Thymus (tissue), 11 donors: ENCODE data around the gene HOXA7. TPM values are rescaled to one million over a fixed set of nuclear protein-coding genes. Genes with fewer than 3 reads are reported as not detected.
A peak's percentile ranks its signal among the peaks of the same experiment; 100 is the strongest.

ENCODE experiments used
- DNase-seq, 9 donors: peaks; one replicate each; pipeline ENCODE4 v3.0.0-alpha.2; 2013; ENCODE audit warnings: low spot score in 9 of 9, low read depth in 6 of 9, missing footprints in 1 of 9
- H3K27ac ChIP-seq, 2 donors: one replicate each; pipeline ENCODE4 v1.5.1; 2013; ENCODE audit warnings: control low read depth in 1 of 2, low read depth in 1 of 2, low read length in 1 of 2, mild to moderate bottlenecking in 1 of 2, moderate library complexity in 1 of 2
- H3K27me3 ChIP-seq, 2 donors: one replicate each; pipeline ENCODE4 v1.5.1; 2013; ENCODE audit warnings: low read length in 1 of 2; ENCODE audit not compliant: control insufficient read depth in 2 of 2, insufficient read depth in 1 of 2
- H3K36me3 ChIP-seq, 2 donors: one replicate each; pipeline ENCODE4 v1.5.1; 2013; ENCODE audit warnings: low read length in 1 of 2, mild to moderate bottlenecking in 1 of 2, moderate library complexity in 1 of 2; ENCODE audit not compliant: control insufficient read depth in 2 of 2, insufficient read depth in 2 of 2
- H3K4me1 ChIP-seq, 2 donors: one replicate each; pipeline ENCODE4 v1.5.1; 2013; ENCODE audit warnings: low read length in 2 of 2; ENCODE audit not compliant: control insufficient read depth in 2 of 2, insufficient read depth in 2 of 2
- H3K4me3 ChIP-seq, 2 donors: one replicate each; pipeline ENCODE4 v1.5.1; 2013; ENCODE audit warnings: low read length in 2 of 2, control low read depth in 1 of 2, mild to moderate bottlenecking in 1 of 2
- H3K9me3 ChIP-seq, 2 donors: one replicate each; pipeline ENCODE4 v1.5.1; 2013; ENCODE audit warnings: low read length in 1 of 2, mild to moderate bottlenecking in 1 of 2; ENCODE audit not compliant: control insufficient read depth in 2 of 2, insufficient read depth in 1 of 2
- WGBS: extraction: QIAGEN DNeasy Blood & Tissue Kit; methylation state at CpG from one replicate; pipeline ENCODE4 v1.1.7; 2013; 5-methylcytosine and 5-hydroxymethylcytosine counted together
- polyA plus RNA-seq: library from polyadenylated mRNA; stranded (reverse); fragments of 200-250 nt; gene quantifications from one replicate; pipeline ENCODE4 v1.2.3, GENCODE V29; 2013
- total RNA-seq: library from RNA; stranded (reverse); fragments of 120-200 nt; gene quantifications from one replicate; pipeline ENCODE4 v1.2.4, GENCODE V29; 2013
- donor health status: healthy.

The HOXA7 gene
- total and polyA plus RNA-seq, 2 donors: 0.41 to 0.57 TPM

GRCh38 chr7:27118580-27118979 is 37.9 kb downstream of the HOXA7 start:
- H3K27me3 ChIP-seq: peaks cover 0 to 53% of the 10 kb centered on the region in 2 donors
- no peaks in the 10 kb centered on the region for H3K36me3 ChIP-seq
- no peak overlapping the region for H3K4me3 ChIP-seq
- no peaks in the 10 kb centered on the region for H3K9me3 ChIP-seq
- DNase-seq: no peak
- peak overlapping the region in 1 of 2 donors; percentile 71 for H3K27ac ChIP-seq
- H3K4me1 ChIP-seq: peaks cover 0 to 4% of the 10 kb centered on the region in 2 donors
- WGBS: 96% methylated on average over 3 of the region's 3 CpGs

DNA sequence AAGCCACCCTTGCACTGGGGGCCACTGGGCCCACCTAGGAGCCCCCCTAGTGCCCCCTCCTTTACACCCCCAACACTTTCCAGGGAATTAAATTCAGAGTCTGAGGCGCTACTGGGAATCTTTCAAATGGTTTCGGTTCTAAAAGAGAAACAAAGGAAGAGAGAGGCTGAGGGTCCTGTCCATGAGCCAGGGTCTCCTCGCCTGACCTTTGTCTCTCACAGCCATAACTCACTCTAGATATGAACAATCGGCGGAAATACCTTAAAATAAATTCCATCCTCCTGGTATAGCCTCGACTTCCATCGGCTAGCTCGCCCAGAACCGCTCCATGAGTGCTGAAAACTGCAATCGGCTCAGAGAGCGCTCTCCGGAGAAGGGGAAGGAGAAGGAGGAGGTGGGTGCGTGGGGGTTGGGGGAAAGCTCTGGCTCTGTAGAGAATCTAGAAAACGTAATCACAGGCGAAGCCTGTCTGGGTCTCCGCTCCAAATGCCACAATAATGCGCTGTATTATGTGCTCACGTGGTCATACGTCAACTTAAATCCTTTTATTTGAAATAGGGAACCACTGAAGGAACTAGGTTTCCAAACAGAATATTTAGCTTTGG is 38.5 kb downstream of the HOXA7 start:
- peaks cover 0 to 4% of the 10 kb centered on the region in 2 donors for H3K4me1 ChIP-seq
- no peak for DNase-seq

GRCh38 chr7:27116962-27117886 is 39.3 kb downstream of the HOXA7 start:
- H3K27me3 ChIP-seq: peaks cover 0 to 56% of the 10 kb centered on the region in 2 donors
- no peak for DNase-seq
- H3K27ac ChIP-seq: peak overlapping the region; percentile 61 to 71
- H3K36me3 ChIP-seq: no peaks in the 10 kb centered on the region
- peak overlapping the region in 1 of 2 donors; percentile 27 for H3K4me3 ChIP-seq
- no peaks in the 10 kb centered on the region for H3K9me3 ChIP-seq
- 94% methylated on average over 12 of the region's 12 CpGs for WGBS
- peaks cover 0 to 4% of the 10 kb centered on the region in 2 donors for H3K4me1 ChIP-seq

More for the DNA sequence above, 38.5 kb downstream of the HOXA7 start:
- Histone ChIP-seq H3K9me3 (no peaks in the 10 kb centered on the region), H3K36me3 (no peaks in the 10 kb centered on the region), H3K27ac (peak overlapping the region in 1 of 2 donors; percentile 71), H3K4me3 (peak overlapping the region in 1 of 2 donors; percentile 27), H3K27me3 (peaks cover 0 to 54% of the 10 kb centered on the region in 2 donors)
- WGBS: 90% methylated on average over 19 of the region's 19 CpGs

DNA sequence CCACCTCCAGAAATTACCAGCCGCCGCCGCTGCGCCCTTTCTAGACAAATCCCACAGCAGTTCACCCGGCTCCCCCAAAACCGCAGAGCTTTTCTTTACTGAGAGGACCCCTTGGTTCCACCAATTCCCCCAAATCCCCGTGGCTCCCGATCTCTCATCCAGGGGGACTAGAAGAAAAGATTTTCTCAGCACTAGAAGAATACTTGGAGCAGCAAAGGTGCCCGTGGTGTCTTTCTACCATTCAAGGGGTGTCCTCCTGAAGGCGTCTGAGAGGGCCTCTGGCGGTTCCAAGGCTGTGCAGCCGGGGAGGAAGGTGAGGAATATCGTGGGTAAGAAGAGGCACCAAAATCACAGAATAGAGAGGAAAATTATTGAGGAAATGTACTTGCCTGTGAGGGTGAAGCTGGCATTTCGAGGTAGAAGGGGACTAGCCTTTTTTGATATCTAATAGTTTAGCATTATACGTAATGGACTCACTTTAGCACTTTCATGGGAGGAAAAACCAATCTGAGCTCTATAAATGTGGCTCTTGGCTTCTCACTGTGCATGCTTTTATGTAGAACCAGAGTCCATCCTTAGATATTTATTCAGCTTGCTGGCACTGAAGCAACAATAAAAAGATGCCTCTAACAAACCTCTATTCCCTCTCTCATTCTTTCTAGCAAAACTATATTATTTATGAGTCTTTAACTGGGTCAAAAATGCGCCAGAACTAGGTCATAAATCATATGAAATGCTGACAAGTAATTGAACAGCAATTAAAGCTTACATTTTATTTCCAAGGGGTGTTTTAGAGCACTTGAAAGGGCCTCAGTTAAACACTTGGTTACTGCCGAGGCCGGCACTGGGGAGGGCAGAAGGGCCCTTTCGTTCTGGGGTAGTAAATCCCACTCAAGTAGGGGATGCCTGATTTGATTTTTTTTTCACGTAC is 40.2 kb downstream of the HOXA7 start:
- 93% methylated on average over 20 of the region's 20 CpGs for WGBS
- DNase-seq: no peak
- peak overlapping the region; percentile 15 to 32 for H3K4me3 ChIP-seq
- peaks cover 0 to 4% of the 10 kb centered on the region in 2 donors for H3K4me1 ChIP-seq
- peaks cover 0 to 61% of the 10 kb centered on the region in 2 donors for H3K27me3 ChIP-seq
- H3K27ac ChIP-seq: peak overlapping the region; percentile 36 to 71
- no peaks in the 10 kb centered on the region for H3K9me3 ChIP-seq
- no peaks in the 10 kb centered on the region for H3K36me3 ChIP-seq

DNA sequence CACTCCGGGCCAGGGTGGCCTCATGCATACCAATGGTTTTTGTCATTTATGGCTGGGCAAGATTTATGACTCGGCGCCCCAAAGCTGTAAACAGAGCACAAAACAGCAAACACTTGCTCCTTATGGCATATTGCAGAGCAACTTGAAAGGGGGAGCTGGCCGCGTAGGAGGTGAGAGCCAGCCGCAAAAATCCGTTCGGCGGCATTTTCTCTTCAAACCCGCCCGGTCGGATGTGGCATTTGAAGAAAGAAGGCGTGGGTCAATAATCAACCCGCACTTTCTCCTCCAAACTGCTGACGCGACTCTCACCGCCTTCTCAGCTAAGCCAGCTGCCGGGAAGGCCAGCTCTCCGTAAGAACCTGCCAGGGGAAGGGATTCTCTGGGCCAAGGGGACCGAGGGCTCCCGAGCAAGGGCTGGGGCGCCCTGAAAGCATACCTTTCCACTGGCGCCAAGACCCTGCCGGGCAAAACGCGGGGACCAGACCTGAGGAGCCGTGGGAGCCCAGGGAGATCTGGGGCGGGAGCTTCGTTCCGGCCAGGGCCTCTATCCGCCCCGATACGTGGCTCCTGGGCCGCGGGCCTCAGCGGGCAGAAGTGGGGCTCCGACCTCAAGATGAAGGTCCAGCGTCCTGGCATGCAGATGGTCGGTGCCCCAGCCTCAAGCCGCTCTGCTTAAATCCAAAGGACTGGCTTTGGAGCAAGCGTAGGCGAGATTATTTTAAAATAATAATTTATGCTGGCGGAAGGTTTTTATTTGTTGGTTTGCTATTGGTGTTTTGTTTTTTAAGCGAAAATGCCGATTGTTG is 41.1 kb downstream of the HOXA7 start:
- no peaks in the 10 kb centered on the region for H3K9me3 ChIP-seq
- H3K36me3 ChIP-seq: no peaks in the 10 kb centered on the region
- peak overlapping the region; percentile 51 to 58 for H3K27ac ChIP-seq
- peak overlapping the region; percentile 14 to 32 for H3K4me3 ChIP-seq
- no peak for DNase-seq
- WGBS: 89% methylated on average over 45 of the region's 45 CpGs
- H3K27me3 ChIP-seq: peaks cover 0 to 70% of the 10 kb centered on the region in 2 donors
- H3K4me1 ChIP-seq: peaks cover 0 to 4% of the 10 kb centered on the region in 2 donors

GRCh38 chr7:27114881-27115220 is 41.6 kb downstream of the HOXA7 start:
- DNase-seq: no peak
- WGBS: 92% methylated on average over 6 of the region's 6 CpGs
- Histone ChIP-seq H3K27ac (peak overlapping the region; percentile 51 to 55), H3K4me1 (peaks cover 0 to 4% of the 10 kb centered on the region in 2 donors), H3K4me3 (peak overlapping the region in 1 of 2 donors; percentile 32), H3K9me3 (no peaks in the 10 kb centered on the region), H3K27me3 (peaks cover 0 to 72% of the 10 kb centered on the region in 2 donors), H3K36me3 (no peaks in the 10 kb centered on the region)

DNA sequence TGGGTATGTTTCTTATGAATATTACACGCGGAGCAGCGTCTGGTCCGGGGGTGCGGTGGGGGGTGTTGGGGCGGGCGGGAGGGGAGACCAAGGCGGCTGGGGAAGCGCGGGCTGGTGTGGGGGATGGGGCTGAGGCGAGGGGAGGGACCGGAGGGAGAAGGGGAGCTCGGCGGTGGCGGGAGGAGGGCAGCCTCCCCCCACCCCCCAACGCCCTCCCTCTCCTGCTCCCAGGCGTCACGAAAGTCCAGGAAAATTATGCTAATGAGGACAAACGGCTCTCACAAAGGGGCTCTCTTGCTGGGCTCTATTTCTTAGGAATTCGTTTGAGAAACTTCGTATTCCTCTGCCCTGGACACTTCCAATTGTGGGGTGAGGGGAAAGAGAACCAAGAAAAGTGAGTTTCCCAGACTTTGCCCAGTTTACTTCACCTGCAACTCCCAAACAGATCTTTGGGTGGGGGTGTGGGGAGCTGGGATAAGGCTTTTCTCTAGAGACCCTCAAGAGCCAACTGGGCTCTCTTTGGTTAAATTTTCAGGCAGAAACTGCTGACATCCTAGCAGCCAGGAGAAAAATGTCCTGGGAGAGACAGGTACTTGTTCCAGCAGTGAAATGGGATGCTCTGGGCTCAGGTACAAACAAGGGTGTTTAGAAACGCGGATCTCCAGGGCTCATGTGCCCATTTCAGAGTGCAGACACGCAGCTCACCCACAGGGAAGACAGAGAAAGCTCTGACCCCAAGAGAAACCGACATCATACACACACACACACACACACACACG is 42.3 kb downstream of the HOXA7 start:
- Histone ChIP-seq H3K4me3 (peak overlapping the region; percentile 26 to 31), H3K4me1 (peaks cover 0 to 8% of the 10 kb centered on the region in 2 donors), H3K9me3 (no peaks in the 10 kb centered on the region), H3K27me3 (peaks cover 0 to 72% of the 10 kb centered on the region in 2 donors), H3K27ac (peak overlapping the region; percentile 68 to 80), H3K36me3 (no peaks in the 10 kb centered on the region)
- WGBS: 91% methylated on average over 26 of the region's 26 CpGs
- no peak for DNase-seq
